GM12878 (cell line): ENCODE measurements around the gene PIGQ. TPM values are rescaled to one million over a fixed set of nuclear protein-coding genes. Genes with fewer than 3 reads are reported as not detected.

Experiments
- BHLHE40 ChIP-seq, 2 experiments: fragments of 450-650 bp in 1 of 2; IDR thresholded peaks; 2 replicates each; pipeline ENCODE4 v1.6.1; 2011 to 2017; ENCODE audit warnings: low read depth in 2 of 2, borderline replicate concordance in 1 of 2, improper control_type of control experiment in 1 of 2, low read length in 1 of 2, mild to moderate bottlenecking in 1 of 2
- EZH2 ChIP-seq: IDR thresholded peaks from 2 replicates; pipeline ENCODE4 v1.6.1; 2012; ENCODE audit warnings: low read depth, mild to moderate bottlenecking, control low read depth, inconsistent platforms, low read length, borderline replicate concordance; ENCODE audit not compliant: control insufficient read depth
- HDGF ChIP-seq: fragments of 450-650 bp; IDR thresholded peaks from 2 replicates; pipeline ENCODE4 v1.6.1; 2016; ENCODE audit warnings: antibody characterized with exemption
- KDM1A ChIP-seq: fragments of 200-600 bp; sonication (generic); IDR thresholded peaks from 2 replicates; pipeline ENCODE4 v1.6.1; 2016; ENCODE audit warnings: borderline replicate concordance
- RAD51 ChIP-seq: fragments of 450-650 bp; IDR thresholded peaks from 2 replicates; pipeline ENCODE4 v1.6.1; 2016; ENCODE audit warnings: moderate library complexity, mild to moderate bottlenecking, inconsistent platforms
- RFX5 ChIP-seq: IDR thresholded peaks from 2 replicates; pipeline ENCODE4 v1.6.1; 2011; ENCODE audit warnings: low read depth, low read length, improper control_type of control experiment
- SP1 ChIP-seq: IDR thresholded peaks from one replicate; pipeline ENCODE4 v1.6.1; 2011; ENCODE audit warnings: low read depth, low read length
- polyA plus RNA-seq, 11 experiments: library from polyadenylated mRNA; depleted of rRNA in 4 of 11; unstranded in 6 of 11; stranded (reverse) in 5 of 11; fragments of >200 nt; fragmentation: Nextera tagmentation in 4 of 11; fragmentation: Illumina TruSeq in 1 of 11; extraction: Ambion mirVana in 4 of 11; extraction: Trizol in 1 of 11; gene quantifications; 1 replicate in 1 of 11; 2 replicates in 10 of 11; pipeline versions ENCODE4 v1.2.1 to v1.2.3, GENCODE V29; 2011 to 2016; ENCODE audit warnings: inconsistent platforms in 2 of 11, missing spikeins in 2 of 11, low read depth in 1 of 11
- total RNA-seq, 4 experiments: library from RNA; depleted of rRNA in 3 of 4; stranded (reverse); fragments of >200 nt in 3 of 4; fragmentation: Illumina TruSeq in 1 of 4; extraction: Trizol in 1 of 4; gene quantifications; 2 replicates each; pipeline versions ENCODE4 v1.2.1 to v1.2.3, GENCODE V29; 2013 to 2021
- TF ChIP-seq, protein P1 (sequence below): fragments of 450-650 bp; IDR thresholded peaks from 2 replicates; pipeline ENCODE4 v1.6.1; 2017; ENCODE audit warnings: low read depth, mild to moderate bottlenecking, moderate library complexity
- TF ChIP-seq, protein P2 (sequence below): fragments of 450-650 bp; IDR thresholded peaks from 2 replicates; pipeline ENCODE4 v1.6.1; 2014; ENCODE audit warnings: mild to moderate bottlenecking
- TF ChIP-seq, protein P3 (sequence below): IDR thresholded peaks from 2 replicates; pipeline ENCODE4 v1.6.1; 2012; ENCODE audit warnings: low read depth, low read length, improper control_type of control experiment
- TF ChIP-seq, protein P4 (sequence below): fragments of 450-650 bp; IDR thresholded peaks from 2 replicates; pipeline ENCODE4 v1.6.1; 2017; ENCODE audit warnings: antibody characterized with exemption, mild to moderate bottlenecking, moderate library complexity

The PIGQ gene
- total and polyA plus RNA-seq, 10 of the 15 experiments (the other 5 are each of a cell fraction or from before 2014, with no cell fraction given): 1.8 to 31.3 (median 17.5) TPM; not detected in 1

DNA sequence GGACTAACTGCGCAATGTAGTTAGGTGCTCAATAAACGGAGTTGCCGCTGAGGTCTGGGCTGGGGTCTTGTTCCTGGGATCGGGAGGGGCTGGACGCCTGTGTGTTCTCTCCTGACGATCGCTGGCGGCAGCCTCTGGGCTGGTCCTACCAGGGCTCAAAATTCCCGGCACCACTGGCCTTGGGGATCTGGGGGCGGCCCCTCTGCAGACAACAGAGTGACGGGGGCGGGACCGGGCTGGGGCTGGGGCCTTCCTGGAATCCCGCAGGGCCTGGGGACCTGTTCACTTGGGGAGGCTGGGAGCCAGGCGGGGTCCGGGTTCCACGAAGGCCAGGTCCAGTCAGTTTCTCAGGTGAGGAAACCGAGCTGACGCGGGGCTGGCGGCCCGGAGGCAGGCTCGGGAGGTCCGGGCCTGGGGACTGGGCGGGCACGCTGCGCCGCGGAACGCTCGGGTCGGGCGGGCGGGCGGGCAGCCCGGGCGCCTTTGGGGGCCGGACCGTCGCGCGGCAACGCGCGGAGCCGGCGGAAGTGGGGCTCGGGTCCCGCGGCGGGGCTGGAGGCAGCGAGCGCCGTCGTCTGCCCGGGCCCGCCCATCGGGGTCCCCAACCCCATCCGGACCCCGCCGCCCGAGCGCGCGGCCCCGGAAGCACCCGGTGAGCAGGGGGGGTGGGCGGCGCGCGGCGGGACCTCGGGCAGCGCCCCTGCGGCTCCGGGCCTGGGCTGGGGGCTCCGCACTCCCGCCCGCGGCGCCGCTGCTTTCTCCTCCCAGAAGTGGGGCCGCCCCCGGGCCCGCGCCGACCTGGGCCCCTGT lies at the start of gene PIGQ (continued):
- TF ChIP-seq, protein P1, sequence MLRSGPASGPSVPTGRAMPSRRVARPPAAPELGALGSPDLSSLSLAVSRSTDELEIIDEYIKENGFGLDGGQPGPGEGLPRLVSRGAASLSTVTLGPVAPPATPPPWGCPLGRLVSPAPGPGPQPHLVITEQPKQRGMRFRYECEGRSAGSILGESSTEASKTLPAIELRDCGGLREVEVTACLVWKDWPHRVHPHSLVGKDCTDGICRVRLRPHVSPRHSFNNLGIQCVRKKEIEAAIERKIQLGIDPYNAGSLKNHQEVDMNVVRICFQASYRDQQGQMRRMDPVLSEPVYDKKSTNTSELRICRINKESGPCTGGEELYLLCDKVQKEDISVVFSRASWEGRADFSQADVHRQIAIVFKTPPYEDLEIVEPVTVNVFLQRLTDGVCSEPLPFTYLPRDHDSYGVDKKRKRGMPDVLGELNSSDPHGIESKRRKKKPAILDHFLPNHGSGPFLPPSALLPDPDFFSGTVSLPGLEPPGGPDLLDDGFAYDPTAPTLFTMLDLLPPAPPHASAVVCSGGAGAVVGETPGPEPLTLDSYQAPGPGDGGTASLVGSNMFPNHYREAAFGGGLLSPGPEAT: no peak
- TF ChIP-seq HDGF (no peak), KDM1A (no peak), EZH2 (no peak), BHLHE40 (IDR thresholded peaks at IDR 0.05; ENCODE audit: borderline replicate concordance in 1 of 2, low read depth in 2 of 2, low read length in 1 of 2) (0 out of 4 replicates have a peak, but pooled peaks of 1 of the 2 experiments have one; percentile 17), RAD51 (no peak), RFX5 (no peak), SP1 (no peak)
- TF ChIP-seq, protein P2, sequence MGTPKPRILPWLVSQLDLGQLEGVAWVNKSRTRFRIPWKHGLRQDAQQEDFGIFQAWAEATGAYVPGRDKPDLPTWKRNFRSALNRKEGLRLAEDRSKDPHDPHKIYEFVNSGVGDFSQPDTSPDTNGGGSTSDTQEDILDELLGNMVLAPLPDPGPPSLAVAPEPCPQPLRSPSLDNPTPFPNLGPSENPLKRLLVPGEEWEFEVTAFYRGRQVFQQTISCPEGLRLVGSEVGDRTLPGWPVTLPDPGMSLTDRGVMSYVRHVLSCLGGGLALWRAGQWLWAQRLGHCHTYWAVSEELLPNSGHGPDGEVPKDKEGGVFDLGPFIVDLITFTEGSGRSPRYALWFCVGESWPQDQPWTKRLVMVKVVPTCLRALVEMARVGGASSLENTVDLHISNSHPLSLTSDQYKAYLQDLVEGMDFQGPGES: no peak
- TF ChIP-seq, protein P3, sequence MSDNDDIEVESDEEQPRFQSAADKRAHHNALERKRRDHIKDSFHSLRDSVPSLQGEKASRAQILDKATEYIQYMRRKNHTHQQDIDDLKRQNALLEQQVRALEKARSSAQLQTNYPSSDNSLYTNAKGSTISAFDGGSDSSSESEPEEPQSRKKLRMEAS: no peak
- TF ChIP-seq, protein P4, sequence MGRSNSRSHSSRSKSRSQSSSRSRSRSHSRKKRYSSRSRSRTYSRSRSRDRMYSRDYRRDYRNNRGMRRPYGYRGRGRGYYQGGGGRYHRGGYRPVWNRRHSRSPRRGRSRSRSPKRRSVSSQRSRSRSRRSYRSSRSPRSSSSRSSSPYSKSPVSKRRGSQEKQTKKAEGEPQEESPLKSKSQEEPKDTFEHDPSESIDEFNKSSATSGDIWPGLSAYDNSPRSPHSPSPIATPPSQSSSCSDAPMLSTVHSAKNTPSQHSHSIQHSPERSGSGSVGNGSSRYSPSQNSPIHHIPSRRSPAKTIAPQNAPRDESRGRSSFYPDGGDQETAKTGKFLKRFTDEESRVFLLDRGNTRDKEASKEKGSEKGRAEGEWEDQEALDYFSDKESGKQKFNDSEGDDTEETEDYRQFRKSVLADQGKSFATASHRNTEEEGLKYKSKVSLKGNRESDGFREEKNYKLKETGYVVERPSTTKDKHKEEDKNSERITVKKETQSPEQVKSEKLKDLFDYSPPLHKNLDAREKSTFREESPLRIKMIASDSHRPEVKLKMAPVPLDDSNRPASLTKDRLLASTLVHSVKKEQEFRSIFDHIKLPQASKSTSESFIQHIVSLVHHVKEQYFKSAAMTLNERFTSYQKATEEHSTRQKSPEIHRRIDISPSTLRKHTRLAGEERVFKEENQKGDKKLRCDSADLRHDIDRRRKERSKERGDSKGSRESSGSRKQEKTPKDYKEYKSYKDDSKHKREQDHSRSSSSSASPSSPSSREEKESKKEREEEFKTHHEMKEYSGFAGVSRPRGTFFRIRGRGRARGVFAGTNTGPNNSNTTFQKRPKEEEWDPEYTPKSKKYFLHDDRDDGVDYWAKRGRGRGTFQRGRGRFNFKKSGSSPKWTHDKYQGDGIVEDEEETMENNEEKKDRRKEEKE: no peak
